ENCODE data around the gene CMSS1. TPM values are rescaled to one million over a fixed set of nuclear protein-coding genes. Genes with fewer than 3 reads are reported as not detected.

Gene CMSS1
- total RNA-seq, 1 donor from 2014 or later: 9.2 TPM

- H3K4me1 ChIP-seq: no peaks in the 10 kb centered on the region
- peaks cover 0 to 6% of the 10 kb centered on the region in 2 donors for H3K9me3 ChIP-seq
- peaks cover 11 to 25% of the 10 kb centered on the region in 2 donors for H3K36me3 ChIP-seq
- no peak overlapping the region for H3K4me3 ChIP-seq
- no peaks in the 10 kb centered on the region for H3K27me3 ChIP-seq
- no peak overlapping the region for H3K27ac ChIP-seq
- DNase-seq (ENCODE audit: low spot score in 2 of 2): no peak
- intact Hi-C loops (cut with DNase I): no loop called here
- no peak for TF ChIP-seq CTCF (IDR thresholded peaks at IDR 0.05)
Observed at GRCh38 chr3:99799422-99799821, 18.2 kb upstream of the CMSS1 start.

GRCh38 chr3:99803297-99803696 lies 14.4 kb upstream of the CMSS1 start:
- Histone ChIP-seq H3K4me3 (no peak overlapping the region), H3K36me3 (no peaks in the 10 kb centered on the region), H3K4me1 (no peaks in the 10 kb centered on the region), H3K9me3 (peaks cover 8 to 16% of the 10 kb centered on the region in 2 donors), H3K27ac (no peak overlapping the region), H3K27me3 (no peaks in the 10 kb centered on the region)
- no peak for DNase-seq (ENCODE audit: low spot score in 2 of 2)
- no peak for TF ChIP-seq CTCF (IDR thresholded peaks at IDR 0.05)
- intact Hi-C loops (cut with DNase I): no loop called here

GRCh38 chr3:99805160-99805559 lies 12.5 kb upstream of the CMSS1 start:
- Histone ChIP-seq H3K4me1 (no peaks in the 10 kb centered on the region), H3K27me3 (no peaks in the 10 kb centered on the region), H3K4me3 (no peak overlapping the region), H3K9me3 (peaks cover 8 to 16% of the 10 kb centered on the region in 2 donors), H3K36me3 (no peaks in the 10 kb centered on the region), H3K27ac (no peak overlapping the region)
- intact Hi-C loops (cut with DNase I): no loop called here
- TF ChIP-seq CTCF (IDR thresholded peaks at IDR 0.05): no peak
- no peak for DNase-seq (ENCODE audit: low spot score in 2 of 2)

GRCh38 chr3:99808163-99808794 lies 9.4 kb upstream of the CMSS1 start:
- TF ChIP-seq CTCF (IDR thresholded peaks at IDR 0.05): peak; percentile 37 to 83 (median 83)
- Histone ChIP-seq H3K9me3 (peaks cover 8 to 16% of the 10 kb centered on the region in 2 donors), H3K27me3 (no peaks in the 10 kb centered on the region), H3K4me3 (no peak overlapping the region), H3K36me3 (no peaks in the 10 kb centered on the region), H3K27ac (no peak overlapping the region), H3K4me1 (peaks cover 0 to 4% of the 10 kb centered on the region in 2 donors)
- intact Hi-C loops (cut with DNase I): no loop called here
- peak in 1 of 2 donors; percentile 83 for DNase-seq (ENCODE audit: low spot score in 2 of 2)

GRCh38 chr3:99809565-99809964 lies 8.1 kb upstream of the CMSS1 start:
- no peak for DNase-seq (ENCODE audit: low spot score in 2 of 2)
- TF ChIP-seq CTCF (IDR thresholded peaks at IDR 0.05): no peak
- Histone ChIP-seq H3K27ac (no peak overlapping the region), H3K27me3 (no peaks in the 10 kb centered on the region), H3K4me3 (no peak overlapping the region), H3K9me3 (peaks cover 8 to 9% of the 10 kb centered on the region in 2 donors), H3K4me1 (peaks cover 0 to 4% of the 10 kb centered on the region in 2 donors), H3K36me3 (no peaks in the 10 kb centered on the region)
- intact Hi-C loops (cut with DNase I): no loop called here

Data from ascending aorta (tissue), 2 donors.